Right cardiac atrium (tissue), 5 donors: ENCODE data around the gene CRPPA. TPM values are rescaled to one million over a fixed set of nuclear protein-coding genes. Genes with fewer than 3 reads are reported as not detected.
"Not testable (repeated sequence)": the region's sequence is repeated elsewhere in the genome, so short reads cannot be mapped to it uniquely, and the experiment has no call there.

Experiments
- ATAC-seq, 2 donors: fragments of 200-7000 bp; cut with Tn5 transposase; one replicate each; pipeline versions ENCODE4 v1.8.0 to v1.9.1; 2020; ENCODE audit warnings: moderate library complexity in 2 of 2, mild to moderate bottlenecking in 1 of 2
- DNase-seq, 3 donors: peaks; one replicate each; pipeline ENCODE4 v3.0.0-alpha.2; 2020
- H3K27ac ChIP-seq: one replicate; pipeline ENCODE4 v1.5.1; 2013; ENCODE audit warnings: mild to moderate bottlenecking, low read length, control low read depth, moderate library complexity
- H3K27me3 ChIP-seq: one replicate; pipeline ENCODE4 v1.6.1; 2013; ENCODE audit not compliant: control insufficient read depth, insufficient read depth
- H3K4me1 ChIP-seq: one replicate; pipeline ENCODE4 v1.6.1; 2013; ENCODE audit warnings: low read length; ENCODE audit not compliant: control insufficient read depth, insufficient read depth
- H3K4me3 ChIP-seq: one replicate; pipeline ENCODE4 v1.5.1; 2013; ENCODE audit warnings: low read length, control low read depth
- H3K9me3 ChIP-seq: one replicate; pipeline ENCODE4 v1.6.1; 2013; ENCODE audit warnings: low read length; ENCODE audit not compliant: control insufficient read depth
- WGBS: extraction: QIAGEN DNeasy Blood & Tissue Kit; methylation state at CpG from one replicate; pipeline ENCODE4 v1.1.7; 2013; 5-methylcytosine and 5-hydroxymethylcytosine counted together
- intact Hi-C, 4 donors: fragments of 100-400 bp; cut with DNase I; formaldehyde crosslinking; loops; one replicate each; pipeline versions ENCODE4 v1.11.0 to v1.14.0; 2022 to 2023
- long read RNA-seq, 4 donors: library from polyadenylated mRNA; unstranded; transcript quantifications; one replicate each; pipeline ENCODE4 v2.0.0, GENCODE V29; 2020 to 2021
- polyA plus RNA-seq: library from polyadenylated mRNA; stranded (reverse); fragments of 200-250 nt; gene quantifications from one replicate; pipeline ENCODE4 v1.2.3, GENCODE V29; 2013
- total RNA-seq, 4 donors: library from RNA; stranded (reverse); fragmentation: NEBNext Ultra II Directional; extraction: Animal tissue kit (Norgen Biotek cat#: 25700); gene quantifications; one replicate each; pipeline ENCODE4 v1.2.1, GENCODE V29; 2021
- donor health status: healthy with polysubstance abuse.
- donor health status: DM: no; HTN: yes; CAD: no.
- donor health status: DM: no; HTN: no; CAD: no.
- donor health status: DM: no; HTN: yes; CAD: no; lungs with severe emphysema.
- donor health status: DM: yes; HTN: yes; CAD: no.

CRPPA gene
- total RNA-seq (10 to 100 TPM in 3 of 4 donors, 1 to 10 TPM in 1; 8.5 to 13.6 (median 10.5) TPM), polyA plus RNA-seq (2.3 TPM)
- long read RNA-seq, donor 1, full-length matches to known transcripts: 14 of 17 reads
- long read RNA-seq, donor 1, partial matches to known transcripts: 1 of 17 reads
- long read RNA-seq, donor 1, other reads (novel, unspliced or antisense): 2 of 17 reads
- long read RNA-seq, donor 2, full-length matches to known transcripts: 1 of 2 reads
- long read RNA-seq, donor 2, partial matches to known transcripts: 0 of 2 reads
- long read RNA-seq, donor 2, other reads (novel, unspliced or antisense): 1 of 2 reads
- long read RNA-seq, donor 3, full-length matches to known transcripts: 2 of 4 reads
- long read RNA-seq, donor 3, partial matches to known transcripts: 0 of 4 reads
- long read RNA-seq, donor 3, other reads (novel, unspliced or antisense): 2 of 4 reads
- long read RNA-seq, donor 4, partial matches to known transcripts: 0 of 2 reads
- long read RNA-seq, donor 4, other reads (novel, unspliced or antisense): 1 of 2 reads

DNA sequence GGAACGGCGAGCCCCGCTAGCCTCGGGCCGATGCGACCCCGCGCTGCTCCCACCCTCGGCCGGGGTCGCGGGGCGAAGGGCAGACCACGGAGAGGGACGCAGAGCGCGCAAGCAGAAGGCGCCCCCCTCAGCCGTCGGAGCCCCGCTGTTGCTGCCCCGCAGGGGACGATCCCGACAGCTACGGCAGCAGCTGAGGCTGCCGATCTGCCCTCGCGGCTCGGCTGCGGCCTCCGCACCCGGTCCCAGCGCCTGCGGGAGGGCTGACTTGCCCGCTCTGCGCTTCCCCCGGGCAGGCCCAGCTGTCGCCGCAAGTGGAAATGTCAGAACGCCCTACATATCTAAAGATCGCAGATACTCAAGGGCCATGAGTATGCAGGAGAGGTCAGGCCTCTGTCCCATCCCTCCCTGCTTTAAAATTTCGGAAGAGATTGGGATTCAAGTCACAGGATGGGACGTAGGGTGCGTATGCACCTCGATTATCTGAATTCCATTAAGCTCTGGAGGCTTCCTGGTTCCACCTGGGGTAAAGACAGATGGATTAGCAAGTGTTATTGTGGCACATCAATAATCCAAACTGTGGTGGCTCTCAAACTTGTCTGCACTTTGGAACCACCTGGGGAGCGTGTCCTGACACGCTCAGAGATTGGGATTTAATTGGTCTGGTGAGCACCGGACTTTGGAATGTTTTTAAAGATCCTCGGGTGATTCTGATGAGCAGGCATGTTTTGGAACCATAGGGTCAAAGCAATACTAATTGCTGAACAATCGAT lies at the start of gene CRPPA:
TSS of gene CRPPA (minus strand) at position 206 of the 770 bp plus-strand sequence. CDS start 216 bp downstream, outside the sequence.
- Histone ChIP-seq H3K27ac (peak within 1 kb of the TSS; percentile 94), H3K4me1 (peaks cover 5% of the 10 kb centered on the region), H3K9me3 (no peaks in the 10 kb centered on the region), H3K4me3 (peak within 1 kb of the TSS; percentile 65), H3K27me3 (no peaks in the 10 kb centered on the region)
- DNase-seq (peak; percentile 45 to 79 (median 77)), ATAC-seq (peak; percentile 58 to 68)
- 6% methylated on average over 50 of the region's 50 CpGs for WGBS
- intact Hi-C loops: no loop called here

GRCh38 chr7:16465469-16466361 lies 44.4 kb upstream of the CRPPA start, which contains the start of gene SOSTDC1:
Gene SOSTDC1, minus strand, starts transcription at chr7:16465738. Its CDS starts 70 bp downstream, at chr7:16465668.
- DNase-seq (no peak), ATAC-seq (peak; percentile 51 to 79)
- Histone ChIP-seq H3K9me3 (no peaks in the 10 kb centered on the region), H3K4me1 (no peaks in the 10 kb centered on the region), H3K27me3 (no peaks in the 10 kb centered on the region), H3K27ac (no peak within 1 kb of the TSS), H3K4me3 (peak within 1 kb of the TSS; percentile 65)
- intact Hi-C loops: no loop called here
- WGBS: 8% methylated on average over 10 of the region's 10 CpGs

- DNase-seq: no peak
- intact Hi-C loops: no loop called here
- WGBS: 33% methylated on average over 10 of the region's 10 CpGs
- no peaks in the 10 kb centered on the region for H3K9me3 ChIP-seq
- no peaks in the 10 kb centered on the region for H3K27me3 ChIP-seq
- H3K27ac ChIP-seq: no peak overlapping the region
- no peaks in the 10 kb centered on the region for H3K4me1 ChIP-seq
- peak overlapping the region; percentile 65 for H3K4me3 ChIP-seq
- ATAC-seq: no peak
These were observed 42.8 kb upstream of the CRPPA start for GRCh38 chr7:16463949-16464715.

GRCh38 chr7:16463520-16463919 lies 42.2 kb upstream of the CRPPA start:
- DNase-seq: no peak
- H3K9me3 ChIP-seq: no peaks in the 10 kb centered on the region
- no peak for ATAC-seq
- no peaks in the 10 kb centered on the region for H3K27me3 ChIP-seq
- 19% methylated on average over 2 of the region's 2 CpGs for WGBS
- no peak overlapping the region for H3K27ac ChIP-seq
- peak overlapping the region; percentile 65 for H3K4me3 ChIP-seq
- intact Hi-C loops: no loop called here
- H3K4me1 ChIP-seq: no peaks in the 10 kb centered on the region

- peak; percentile 14 to 36 for ATAC-seq
- no peaks in the 10 kb centered on the region for H3K27me3 ChIP-seq
- WGBS: 79% methylated on average over 7 of the region's 7 CpGs
- peak overlapping the region; percentile 51 for H3K27ac ChIP-seq
- no peak overlapping the region for H3K4me3 ChIP-seq
- DNase-seq: peak; percentile 11 to 50 (median 42)
- no peaks in the 10 kb centered on the region for H3K9me3 ChIP-seq
- intact Hi-C loops: no loop called here
- no peaks in the 10 kb centered on the region for H3K4me1 ChIP-seq
These were observed 41.1 kb upstream of the CRPPA start for GRCh38 chr7:16462431-16462889.

DNA sequence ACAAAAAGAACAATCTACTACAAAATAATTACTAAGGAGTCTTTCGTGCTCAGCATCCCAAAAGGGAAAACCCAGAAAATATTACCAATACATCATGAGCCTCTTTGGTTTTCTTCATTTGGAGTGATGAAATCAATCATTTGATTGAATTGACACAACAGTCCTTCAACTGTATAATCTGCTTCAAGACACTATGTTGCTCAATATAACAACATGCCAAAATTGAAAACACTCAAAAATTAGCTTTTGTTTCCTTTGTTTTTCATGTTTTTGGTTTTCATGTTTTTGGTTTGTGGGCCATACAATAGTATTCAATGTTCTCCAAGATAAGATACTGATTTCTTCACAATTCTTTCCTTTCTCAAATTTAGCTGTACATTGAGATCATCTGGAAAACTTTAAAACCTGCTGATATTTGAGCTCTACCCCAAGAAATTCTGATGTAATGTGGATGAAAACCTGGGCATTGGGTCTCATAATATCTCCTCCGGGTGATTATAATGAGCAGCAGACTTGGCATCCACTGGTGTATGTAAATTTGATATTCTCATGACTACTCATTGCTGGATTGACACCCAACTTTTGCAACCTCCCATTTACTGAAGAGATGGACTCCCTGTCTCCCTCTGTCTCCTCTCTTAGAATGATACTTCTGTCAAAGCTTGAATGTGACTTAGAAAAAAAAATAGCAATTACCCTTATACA lies 39.6 kb upstream of the CRPPA start:
- no peaks in the 10 kb centered on the region for H3K27me3 ChIP-seq
- WGBS: 72% methylated on average over 2 of the region's 2 CpGs
- no peaks in the 10 kb centered on the region for H3K9me3 ChIP-seq
- H3K4me1 ChIP-seq: no peaks in the 10 kb centered on the region
- no peak overlapping the region for H3K4me3 ChIP-seq
- intact Hi-C loops: no loop called here
- H3K27ac ChIP-seq: no peak overlapping the region
- DNase-seq (no peak), ATAC-seq (no peak)

- H3K27me3 ChIP-seq, H3K27ac ChIP-seq, ATAC-seq, H3K4me1 ChIP-seq, intact Hi-C loops, H3K4me3 ChIP-seq, H3K9me3 ChIP-seq, DNase-seq: not testable (repeated sequence)
- 48% methylated on average over 1 of the region's 1 CpG for WGBS
These were observed 35.0 kb upstream of the CRPPA start for GRCh38 chr7:16456303-16456702.

DNA sequence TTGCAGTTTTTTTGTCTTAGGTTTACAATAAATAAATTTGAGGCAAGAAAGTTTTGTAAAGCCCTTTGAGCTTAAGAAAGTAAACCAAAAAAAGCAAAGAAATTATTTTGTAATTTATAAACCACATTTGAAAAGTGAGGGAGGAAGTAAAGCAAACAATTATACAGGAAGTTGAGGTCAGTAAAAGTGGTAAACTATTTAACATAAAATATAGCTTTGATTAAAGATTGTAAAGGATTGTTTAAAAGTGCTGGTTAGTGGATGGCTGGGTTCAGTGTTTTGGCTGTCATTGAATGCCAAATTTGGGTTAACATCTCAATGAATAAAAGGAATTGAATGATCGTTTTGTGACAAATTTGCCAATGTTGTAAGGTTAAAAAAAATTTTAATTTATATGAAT lies 34.3 kb upstream of the CRPPA start:
- Histone ChIP-seq H3K4me1 (no peaks in the 10 kb centered on the region), H3K27ac (no peak overlapping the region), H3K4me3 (no peak overlapping the region), H3K9me3 (no peaks in the 10 kb centered on the region), H3K27me3 (no peaks in the 10 kb centered on the region)
- no peak for DNase-seq
- 63% methylated on average over 1 of the region's 1 CpG for WGBS
- intact Hi-C loops: no loop called here
- no peak for ATAC-seq

DNA sequence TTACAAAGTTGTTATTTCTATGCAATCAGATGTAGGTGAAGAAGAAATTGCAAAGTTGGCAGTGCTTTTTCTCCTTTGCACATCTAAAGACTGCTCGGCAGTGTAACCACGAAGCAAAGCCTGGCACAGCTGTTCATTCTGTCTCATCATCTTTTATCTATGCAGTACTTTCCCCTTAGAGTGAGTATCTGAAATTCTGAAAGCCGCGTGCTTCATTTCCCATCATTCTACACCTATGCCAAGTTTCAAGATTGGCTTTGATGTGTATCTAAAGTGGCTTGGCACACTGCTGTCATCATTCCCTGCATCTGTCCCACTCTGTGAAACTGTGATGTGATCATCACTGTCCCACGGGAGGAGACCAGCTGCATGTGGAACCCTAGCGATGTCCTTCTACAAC lies 29.0 kb upstream of the CRPPA start:
- ATAC-seq (no peak), DNase-seq (no peak)
- H3K9me3 ChIP-seq: no peaks in the 10 kb centered on the region
- intact Hi-C loops: no loop called here
- H3K27ac ChIP-seq: no peak overlapping the region
- no peaks in the 10 kb centered on the region for H3K27me3 ChIP-seq
- no peak overlapping the region for H3K4me3 ChIP-seq
- no peaks in the 10 kb centered on the region for H3K4me1 ChIP-seq
- 77% methylated on average over 6 of the region's 6 CpGs for WGBS
